ENCODE measurements around the gene SPEG. TPM values are rescaled to one million over a fixed set of nuclear protein-coding genes. Genes with fewer than 3 reads are reported as not detected.

SPEG gene
- total RNA-seq, 1 experiment from 2014 or later, result 55.3 TPM

GRCh38 chr2:219453671-219454590 is 19.3 kb downstream of the SPEG start (continued):
- TF ChIP-seq, protein P1, sequence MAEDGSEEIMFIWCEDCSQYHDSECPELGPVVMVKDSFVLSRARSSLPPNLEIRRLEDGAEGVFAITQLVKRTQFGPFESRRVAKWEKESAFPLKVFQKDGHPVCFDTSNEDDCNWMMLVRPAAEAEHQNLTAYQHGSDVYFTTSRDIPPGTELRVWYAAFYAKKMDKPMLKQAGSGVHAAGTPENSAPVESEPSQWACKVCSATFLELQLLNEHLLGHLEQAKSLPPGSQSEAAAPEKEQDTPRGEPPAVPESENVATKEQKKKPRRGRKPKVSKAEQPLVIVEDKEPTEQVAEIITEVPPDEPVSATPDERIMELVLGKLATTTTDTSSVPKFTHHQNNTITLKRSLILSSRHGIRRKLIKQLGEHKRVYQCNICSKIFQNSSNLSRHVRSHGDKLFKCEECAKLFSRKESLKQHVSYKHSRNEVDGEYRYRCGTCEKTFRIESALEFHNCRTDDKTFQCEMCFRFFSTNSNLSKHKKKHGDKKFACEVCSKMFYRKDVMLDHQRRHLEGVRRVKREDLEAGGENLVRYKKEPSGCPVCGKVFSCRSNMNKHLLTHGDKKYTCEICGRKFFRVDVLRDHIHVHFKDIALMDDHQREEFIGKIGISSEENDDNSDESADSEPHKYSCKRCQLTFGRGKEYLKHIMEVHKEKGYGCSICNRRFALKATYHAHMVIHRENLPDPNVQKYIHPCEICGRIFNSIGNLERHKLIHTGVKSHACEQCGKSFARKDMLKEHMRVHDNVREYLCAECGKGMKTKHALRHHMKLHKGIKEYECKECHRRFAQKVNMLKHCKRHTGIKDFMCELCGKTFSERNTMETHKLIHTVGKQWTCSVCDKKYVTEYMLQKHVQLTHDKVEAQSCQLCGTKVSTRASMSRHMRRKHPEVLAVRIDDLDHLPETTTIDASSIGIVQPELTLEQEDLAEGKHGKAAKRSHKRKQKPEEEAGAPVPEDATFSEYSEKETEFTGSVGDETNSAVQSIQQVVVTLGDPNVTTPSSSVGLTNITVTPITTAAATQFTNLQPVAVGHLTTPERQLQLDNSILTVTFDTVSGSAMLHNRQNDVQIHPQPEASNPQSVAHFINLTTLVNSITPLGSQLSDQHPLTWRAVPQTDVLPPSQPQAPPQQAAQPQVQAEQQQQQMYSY (CRISPR knock-in tag; IDR thresholded peaks at IDR 0.05), result no peak
- TF ChIP-seq RELA (CRISPR knock-in tag; IDR thresholded peaks at IDR 0.05; ENCODE audit: borderline replicate concordance), result no peak
- TF ChIP-seq, protein P2, sequence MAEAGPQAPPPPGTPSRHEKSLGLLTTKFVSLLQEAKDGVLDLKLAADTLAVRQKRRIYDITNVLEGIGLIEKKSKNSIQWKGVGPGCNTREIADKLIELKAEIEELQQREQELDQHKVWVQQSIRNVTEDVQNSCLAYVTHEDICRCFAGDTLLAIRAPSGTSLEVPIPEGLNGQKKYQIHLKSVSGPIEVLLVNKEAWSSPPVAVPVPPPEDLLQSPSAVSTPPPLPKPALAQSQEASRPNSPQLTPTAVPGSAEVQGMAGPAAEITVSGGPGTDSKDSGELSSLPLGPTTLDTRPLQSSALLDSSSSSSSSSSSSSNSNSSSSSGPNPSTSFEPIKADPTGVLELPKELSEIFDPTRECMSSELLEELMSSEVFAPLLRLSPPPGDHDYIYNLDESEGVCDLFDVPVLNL (CRISPR knock-in tag; IDR thresholded peaks at IDR 0.05; ENCODE audit: borderline replicate concordance, low read depth), result no peak

- DNase-seq (ENCODE audit: low spot score), result no peak
- Mint-ChIP-seq H3K4me3 (no peak overlapping the region), H3K27me3 (ENCODE audit: low read depth) (no peaks in the 10 kb centered on the region), H3K9me3 (no peaks in the 10 kb centered on the region), H3K4me1 (peaks cover 29% of the 10 kb centered on the region), H3K27ac (no peak overlapping the region), H3K36me3 (no peaks in the 10 kb centered on the region)
- ATAC-seq, result no peak
- ChIA-PET POLR2A (no interaction called here), CTCF (interaction anchor here (1.0 to 2.0 kb wide), 5 partner anchors 14 to 74 kb away, joined by 3 to 6 read pairs (median 4); partner anchors contain the start of gene GMPPA)
- TF ChIP-seq ZNF396 (CRISPR knock-in tag; IDR thresholded peaks at IDR 0.05; ENCODE audit: borderline replicate concordance) (no peak), ZNF512 (CRISPR knock-in tag; IDR thresholded peaks at IDR 0.05; ENCODE audit: borderline replicate concordance) (no peak), ZNF671 (CRISPR knock-in tag; IDR thresholded peaks at IDR 0.05) (no peak), IRF2 (CRISPR knock-in tag; IDR thresholded peaks at IDR 0.05; ENCODE audit: borderline replicate concordance, low read depth) (no peak), SMAD3 (CRISPR knock-in tag; IDR thresholded peaks at IDR 0.05; ENCODE audit: borderline replicate concordance) (no peak), CREM (CRISPR knock-in tag; IDR thresholded peaks at IDR 0.05) (no peak)
- TF ChIP-seq, protein P1 (CRISPR knock-in tag; IDR thresholded peaks at IDR 0.05), result no peak
- TF ChIP-seq, protein P3, sequence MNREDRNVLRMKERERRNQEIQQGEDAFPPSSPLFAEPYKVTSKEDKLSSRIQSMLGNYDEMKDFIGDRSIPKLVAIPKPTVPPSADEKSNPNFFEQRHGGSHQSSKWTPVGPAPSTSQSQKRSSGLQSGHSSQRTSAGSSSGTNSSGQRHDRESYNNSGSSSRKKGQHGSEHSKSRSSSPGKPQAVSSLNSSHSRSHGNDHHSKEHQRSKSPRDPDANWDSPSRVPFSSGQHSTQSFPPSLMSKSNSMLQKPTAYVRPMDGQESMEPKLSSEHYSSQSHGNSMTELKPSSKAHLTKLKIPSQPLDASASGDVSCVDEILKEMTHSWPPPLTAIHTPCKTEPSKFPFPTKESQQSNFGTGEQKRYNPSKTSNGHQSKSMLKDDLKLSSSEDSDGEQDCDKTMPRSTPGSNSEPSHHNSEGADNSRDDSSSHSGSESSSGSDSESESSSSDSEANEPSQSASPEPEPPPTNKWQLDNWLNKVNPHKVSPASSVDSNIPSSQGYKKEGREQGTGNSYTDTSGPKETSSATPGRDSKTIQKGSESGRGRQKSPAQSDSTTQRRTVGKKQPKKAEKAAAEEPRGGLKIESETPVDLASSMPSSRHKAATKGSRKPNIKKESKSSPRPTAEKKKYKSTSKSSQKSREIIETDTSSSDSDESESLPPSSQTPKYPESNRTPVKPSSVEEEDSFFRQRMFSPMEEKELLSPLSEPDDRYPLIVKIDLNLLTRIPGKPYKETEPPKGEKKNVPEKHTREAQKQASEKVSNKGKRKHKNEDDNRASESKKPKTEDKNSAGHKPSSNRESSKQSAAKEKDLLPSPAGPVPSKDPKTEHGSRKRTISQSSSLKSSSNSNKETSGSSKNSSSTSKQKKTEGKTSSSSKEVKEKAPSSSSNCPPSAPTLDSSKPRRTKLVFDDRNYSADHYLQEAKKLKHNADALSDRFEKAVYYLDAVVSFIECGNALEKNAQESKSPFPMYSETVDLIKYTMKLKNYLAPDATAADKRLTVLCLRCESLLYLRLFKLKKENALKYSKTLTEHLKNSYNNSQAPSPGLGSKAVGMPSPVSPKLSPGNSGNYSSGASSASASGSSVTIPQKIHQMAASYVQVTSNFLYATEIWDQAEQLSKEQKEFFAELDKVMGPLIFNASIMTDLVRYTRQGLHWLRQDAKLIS (CRISPR knock-in tag; IDR thresholded peaks at IDR 0.05; ENCODE audit: borderline replicate concordance), result no peak
Measured at GRCh38 chr2:219455581-219455980, 20.9 kb downstream of the SPEG start.
